CD4-positive, alpha-beta T cell treated with Interleukin-15 for 1 hour (primary cell): ENCODE results near the gene ELOVL1.

Source experiments
- DNase-seq: peaks from one replicate; pipeline ENCODE4 v3.0.0-alpha.2; 2020

The ELOVL1 gene

GRCh38 chr1:43352881-43353280 is 14.9 kb downstream of the ELOVL1 start:
- DNase-seq = no peak

GRCh38 chr1:43352351-43352705 is 15.5 kb downstream of the ELOVL1 start:
- DNase-seq = no peak

- no peak for DNase-seq
These were observed 16.1 kb downstream of the ELOVL1 start for GRCh38 chr1:43351421-43352350.

GRCh38 chr1:43350976-43351375 is 16.8 kb downstream of the ELOVL1 start:
- no peak for DNase-seq

- no peak for DNase-seq
These were observed 18.1 kb downstream of the ELOVL1 start for GRCh38 chr1:43349594-43350306.

- peak; percentile 92 for DNase-seq
These were observed 18.8 kb downstream of the ELOVL1 start for GRCh38 chr1:43348809-43349593.

- DNase-seq = no peak
These were observed 19.4 kb downstream of the ELOVL1 start for GRCh38 chr1:43348343-43348808.

GRCh38 chr1:43346636-43347035 is 21.2 kb downstream of the ELOVL1 start:
- no peak for DNase-seq

- DNase-seq = no peak
These were observed 22.7 kb downstream of the ELOVL1 start for GRCh38 chr1:43345120-43345519.

- DNase-seq = no peak
These were observed 23.5 kb downstream of the ELOVL1 start for GRCh38 chr1:43344267-43344850.

GRCh38 chr1:43340559-43340958 is 27.3 kb downstream of the ELOVL1 start:
- no peak for DNase-seq

GRCh38 chr1:43339584-43340232 is 28.1 kb downstream of the ELOVL1 start:
- no peak for DNase-seq

- no peak for DNase-seq
These were observed 29.8 kb downstream of the ELOVL1 start for GRCh38 chr1:43338001-43338400.

GRCh38 chr1:43337588-43337987 is 30.2 kb downstream of the ELOVL1 start, which contains the start of gene MPL:
Gene MPL (plus strand): TSS chr1:43337818. CDS start chr1:43337849, 31 bp downstream.
- DNase-seq = no peak

- DNase-seq = no peak
These were observed 33.2 kb downstream of the ELOVL1 start for GRCh38 chr1:43334453-43335205.

- no peak for DNase-seq
These were observed 36.1 kb downstream of the ELOVL1 start for GRCh38 chr1:43331688-43332087.

- DNase-seq = peak; percentile 42
These were observed 37.6 kb downstream of the ELOVL1 start for GRCh38 chr1:43329995-43330751.

- no peak for DNase-seq
These were observed 40.1 kb downstream of the ELOVL1 start for GRCh38 chr1:43327549-43328292.

GRCh38 chr1:43325381-43325780 is 42.4 kb downstream of the ELOVL1 start:
- no peak for DNase-seq

GRCh38 chr1:43324810-43325209 is 43.0 kb downstream of the ELOVL1 start:
- DNase-seq = no peak
